Lower lobe of right lung (tissue), 2 donors: Measurements from ENCODE around the gene EEPD1. TPM values are rescaled to one million over a fixed set of nuclear protein-coding genes. Genes with fewer than 3 reads are reported as not detected.

ENCODE experiments used
- ATAC-seq, 2 donors: fragments of 200-7000 bp; cut with Tn5 transposase; one replicate each; pipeline ENCODE4 v1.9.1; 2020 to 2022; ENCODE audit warnings: mild to moderate bottlenecking in 2 of 2, moderate library complexity in 2 of 2
- DNase-seq: peaks from one replicate; pipeline ENCODE4 v3.0.0-alpha.2; 2020
- H3K27ac ChIP-seq: fragments of 200-600 bp; one replicate; pipeline ENCODE4 v1.8.0; 2022
- H3K27me3 ChIP-seq: fragments of 200-600 bp; one replicate; pipeline ENCODE4 v1.8.0; 2022; ENCODE audit warnings: low read depth
- H3K36me3 ChIP-seq: fragments of 200-600 bp; one replicate; pipeline ENCODE4 v1.8.0; 2022; ENCODE audit warnings: mild to moderate bottlenecking
- H3K4me1 ChIP-seq: fragments of 200-600 bp; one replicate; pipeline ENCODE4 v1.8.0; 2022
- H3K4me3 ChIP-seq: fragments of 200-600 bp; one replicate; pipeline ENCODE4 v1.8.0; 2022; ENCODE audit warnings: mild to moderate bottlenecking
- H3K9me3 ChIP-seq: fragments of 200-600 bp; one replicate; pipeline ENCODE4 v1.8.0; 2022
- CTCF ChIP-seq: fragments of 200-600 bp; IDR thresholded peaks from one replicate; pipeline ENCODE4 v1.8.0; 2022; ENCODE audit warnings: antibody characterized with exemption, mild to moderate bottlenecking
- intact Hi-C: fragments of 100-400 bp; cut with DNase I; formaldehyde crosslinking; loops from one replicate; pipeline ENCODE4 v1.11.0; 2022
- total RNA-seq: library from RNA; stranded (reverse); fragmentation: NEBNext Ultra II Directional; extraction: Animal tissue kit (Norgen Biotek cat#: 25700); gene quantifications from one replicate; pipeline ENCODE4 v1.2.1, GENCODE V29; 2021
- donor health status: DM: no; HTN: yes; CAD: no; lungs with severe emphysema.

The EEPD1 gene
- total RNA-seq, 1 donor from 2014 or later = 7.9 TPM

GRCh38 chr7:36199329-36199728 is 46.3 kb downstream of the EEPD1 start:
- no peak for ATAC-seq
- no peak for DNase-seq
- TF ChIP-seq CTCF = no peak

GRCh38 chr7:36201122-36201723 is 48.2 kb downstream of the EEPD1 start:
- peaks cover 19% of the 10 kb centered on the region for H3K4me1 ChIP-seq
- H3K27me3 ChIP-seq = no peaks in the 10 kb centered on the region
- intact Hi-C loops = no loop called here
- H3K27ac ChIP-seq = no peak overlapping the region
- TF ChIP-seq CTCF = no peak
- no peak for ATAC-seq
- no peaks in the 10 kb centered on the region for H3K9me3 ChIP-seq
- H3K36me3 ChIP-seq = no peaks in the 10 kb centered on the region
- DNase-seq = no peak
- no peak overlapping the region for H3K4me3 ChIP-seq

More at GRCh38 chr7:36199329-36199728, 46.3 kb downstream of the EEPD1 start:
- no peak overlapping the region for H3K4me3 ChIP-seq
- peaks cover 14% of the 10 kb centered on the region for H3K4me1 ChIP-seq
- no peaks in the 10 kb centered on the region for H3K36me3 ChIP-seq
- H3K27me3 ChIP-seq = no peaks in the 10 kb centered on the region
- H3K27ac ChIP-seq = no peak overlapping the region
- intact Hi-C loops = no loop called here
- no peaks in the 10 kb centered on the region for H3K9me3 ChIP-seq

DNA sequence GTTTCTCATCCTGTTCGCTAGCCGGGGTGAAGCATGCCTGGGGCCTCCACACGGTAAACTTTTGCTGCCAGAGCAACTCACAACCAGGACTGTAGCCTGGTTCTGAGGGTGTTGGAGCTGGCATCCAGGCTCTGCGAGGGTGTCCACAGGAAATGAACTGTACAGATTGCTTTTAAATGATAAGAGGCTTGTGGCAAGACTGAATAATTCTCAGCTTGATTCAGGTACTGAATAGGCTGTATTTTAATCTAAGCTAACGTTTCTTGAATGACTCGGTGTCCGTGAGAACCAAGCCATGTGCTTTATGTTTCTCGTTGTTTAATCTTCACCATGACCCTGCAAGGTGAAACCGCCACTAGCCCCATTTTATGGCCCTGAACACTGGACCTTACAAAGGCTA is 49.3 kb downstream of the EEPD1 start:
- ATAC-seq = no peak

GRCh38 chr7:36203071-36203790 is 50.2 kb downstream of the EEPD1 start:
- DNase-seq (no peak), ATAC-seq (no peak)
- H3K4me3 ChIP-seq = no peak overlapping the region
- no peaks in the 10 kb centered on the region for H3K27me3 ChIP-seq
- TF ChIP-seq CTCF = no peak
- H3K9me3 ChIP-seq = no peaks in the 10 kb centered on the region
- H3K4me1 ChIP-seq = peaks cover 31% of the 10 kb centered on the region
- no peaks in the 10 kb centered on the region for H3K36me3 ChIP-seq
- intact Hi-C loops = no loop called here
- no peak overlapping the region for H3K27ac ChIP-seq

More for the DNA sequence above, 49.3 kb downstream of the EEPD1 start:
- H3K27me3 ChIP-seq = no peaks in the 10 kb centered on the region
- H3K4me1 ChIP-seq = peaks cover 23% of the 10 kb centered on the region
- no peaks in the 10 kb centered on the region for H3K36me3 ChIP-seq
- H3K27ac ChIP-seq = no peak overlapping the region
- no peak overlapping the region for H3K4me3 ChIP-seq
- no peak for DNase-seq
- H3K9me3 ChIP-seq = no peaks in the 10 kb centered on the region
- intact Hi-C loops = no loop called here
- no peak for TF ChIP-seq CTCF

- Histone ChIP-seq H3K4me3 (no peak overlapping the region), H3K9me3 (no peaks in the 10 kb centered on the region), H3K36me3 (no peaks in the 10 kb centered on the region), H3K27me3 (no peaks in the 10 kb centered on the region), H3K27ac (no peak overlapping the region), H3K4me1 (peaks cover 36% of the 10 kb centered on the region)
- DNase-seq (no peak), ATAC-seq (no peak)
- intact Hi-C loops = no loop called here
- TF ChIP-seq CTCF = no peak
These were observed 51.1 kb downstream of the EEPD1 start for GRCh38 chr7:36204044-36204663.
